HS-5 (cell line): ENCODE results near the gene TBL1XR1.
"Not testable (repeated sequence)": the region's sequence is repeated elsewhere in the genome, so short reads cannot be mapped to it uniquely, and the experiment has no call there.

ENCODE experiments used
- DNase-seq: peaks from one replicate; pipeline ENCODE4 v3.0.0-alpha.2; 2012; ENCODE audit warnings: low read depth

Gene TBL1XR1

DNA sequence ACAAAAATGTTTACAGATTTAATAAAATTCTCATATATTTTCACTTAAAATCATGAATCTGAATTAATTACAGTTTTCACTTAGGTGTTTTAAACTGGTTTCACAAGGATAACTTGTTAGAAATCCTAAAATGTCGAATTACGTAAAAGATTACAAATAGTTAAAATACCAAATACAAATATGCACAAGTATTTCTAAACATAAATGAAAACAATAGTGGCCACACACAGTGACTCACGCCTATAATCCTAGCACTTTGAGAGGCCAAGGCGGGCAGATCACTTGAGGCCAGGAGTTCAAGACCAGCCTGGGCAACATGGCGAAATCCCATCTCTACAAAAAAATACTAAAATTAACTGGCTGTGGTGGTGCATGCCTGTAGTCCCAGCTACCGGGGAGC is 10.9 kb upstream of the TBL1XR1 start:
- DNase-seq: no peak

DNA sequence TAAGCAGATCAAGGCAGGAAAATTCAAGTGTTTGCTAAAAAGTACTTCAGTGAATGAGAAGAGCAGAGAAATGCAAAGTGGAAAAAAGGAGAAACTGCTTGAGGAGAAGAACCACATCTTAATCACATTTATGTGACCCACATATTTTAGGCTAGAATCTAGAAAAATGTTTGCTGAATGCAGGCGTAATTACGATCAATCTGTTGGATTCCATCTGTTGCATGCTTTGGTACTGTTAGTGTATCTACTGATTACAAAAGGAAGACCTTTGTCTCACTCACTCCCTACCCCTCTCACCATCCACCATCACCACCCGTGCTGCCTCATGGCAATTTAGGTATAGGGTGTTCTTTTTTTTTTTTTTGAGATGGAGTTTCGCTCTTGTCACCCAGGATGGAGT is 9.7 kb upstream of the TBL1XR1 start:
- no peak for DNase-seq

GRCh38 chr3:177203689-177204395 is 6.6 kb upstream of the TBL1XR1 start:
- no peak for DNase-seq

DNA sequence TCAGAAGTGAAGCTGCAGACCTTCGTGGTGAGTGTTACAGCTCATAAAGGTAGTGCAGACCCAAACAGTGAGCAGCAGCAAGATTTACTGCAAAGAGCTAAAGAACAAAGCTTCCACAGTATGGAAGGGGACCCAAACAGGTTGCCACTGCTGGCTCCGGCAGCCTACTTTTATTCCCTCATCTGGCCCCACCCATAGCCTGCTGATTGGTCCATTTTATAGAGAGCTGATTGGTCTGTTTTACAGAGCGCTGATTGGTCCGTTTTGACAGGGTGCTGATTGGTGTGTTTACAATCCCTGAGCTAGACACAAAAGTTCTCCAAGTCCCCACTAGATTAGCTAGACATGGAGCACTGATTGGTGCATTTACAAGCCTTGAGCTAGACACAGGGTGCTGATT is 5.7 kb upstream of the TBL1XR1 start:
- DNase-seq: not testable (repeated sequence)

GRCh38 chr3:177201700-177202397 is 4.6 kb upstream of the TBL1XR1 start:
- no peak for DNase-seq

- DNase-seq: no peak
These were observed 2.0 kb upstream of the TBL1XR1 start for GRCh38 chr3:177199206-177199760.

GRCh38 chr3:177197727-177198460 is 612 bp upstream of the TBL1XR1 start:
- DNase-seq: no peak

GRCh38 chr3:177196456-177197040 is 734 bp downstream of the TBL1XR1 start:
- DNase-seq: no peak

GRCh38 chr3:177196008-177196455 is 1.2 kb downstream of the TBL1XR1 start:
- no peak for DNase-seq

DNA sequence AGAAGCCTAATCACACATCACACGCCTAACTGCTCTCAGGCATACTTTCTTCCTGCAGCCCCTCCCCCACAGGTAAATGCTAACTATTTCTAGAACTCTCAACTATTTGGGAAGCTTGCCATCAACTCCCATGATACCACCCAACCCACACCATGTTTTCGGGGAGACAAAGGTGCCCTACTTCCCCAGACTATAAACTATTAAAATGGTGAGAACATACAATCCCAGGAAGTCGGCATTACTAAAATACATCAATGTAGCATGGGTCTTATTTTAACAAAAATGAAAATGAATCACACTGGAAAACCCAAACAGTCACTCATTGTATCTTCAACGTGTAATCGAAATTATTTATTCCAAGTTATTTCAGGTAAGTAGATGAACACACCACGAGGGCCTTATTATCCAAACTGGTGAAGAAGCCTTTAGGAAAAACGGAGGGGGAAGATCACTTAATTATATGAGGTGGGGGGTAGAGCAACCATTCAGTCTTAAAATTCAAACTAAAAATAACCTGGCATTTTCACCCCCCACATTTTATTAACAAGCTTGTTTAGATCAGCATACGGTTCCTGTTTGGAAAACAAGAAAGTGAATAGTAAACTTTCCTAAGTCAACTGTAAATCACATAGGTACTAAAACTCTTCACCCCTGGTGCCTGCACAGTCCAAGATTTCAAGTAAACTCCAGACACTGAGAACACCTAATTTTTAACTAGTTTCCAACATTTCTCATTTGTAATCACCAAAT is 1.9 kb downstream of the TBL1XR1 start:
- DNase-seq: no peak

- no peak for DNase-seq
These were observed 3.0 kb downstream of the TBL1XR1 start for GRCh38 chr3:177194299-177194698.

DNA sequence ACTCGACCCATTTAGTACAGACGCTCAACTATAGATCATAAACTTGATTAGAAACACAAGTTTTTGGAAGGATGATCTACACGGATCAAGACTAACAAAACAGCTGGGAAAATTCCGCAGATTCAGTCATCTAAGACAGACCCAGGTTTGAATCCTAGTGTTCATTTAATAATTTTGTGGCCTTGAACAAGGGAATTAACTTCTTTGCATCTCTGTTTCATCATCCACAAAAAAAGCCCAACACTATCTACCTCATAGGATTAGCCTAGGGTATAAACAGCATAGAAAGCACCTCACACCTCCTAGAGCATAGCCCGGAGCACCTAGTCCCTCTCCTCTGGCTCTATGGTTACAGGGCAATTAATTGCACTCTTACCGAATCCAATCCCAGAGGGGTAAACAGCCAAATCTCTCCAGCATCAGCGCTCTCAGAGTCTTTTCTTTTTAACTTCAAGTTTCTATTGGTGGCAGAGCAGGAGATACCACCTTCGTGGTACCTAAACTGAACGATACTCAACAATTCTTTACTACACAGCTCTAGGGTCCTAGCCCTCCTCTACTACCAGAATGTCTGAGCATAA is 3.5 kb downstream of the TBL1XR1 start:
- no peak for DNase-seq

- not testable (repeated sequence) for DNase-seq
These were observed 4.0 kb downstream of the TBL1XR1 start for GRCh38 chr3:177193275-177193674.

DNA sequence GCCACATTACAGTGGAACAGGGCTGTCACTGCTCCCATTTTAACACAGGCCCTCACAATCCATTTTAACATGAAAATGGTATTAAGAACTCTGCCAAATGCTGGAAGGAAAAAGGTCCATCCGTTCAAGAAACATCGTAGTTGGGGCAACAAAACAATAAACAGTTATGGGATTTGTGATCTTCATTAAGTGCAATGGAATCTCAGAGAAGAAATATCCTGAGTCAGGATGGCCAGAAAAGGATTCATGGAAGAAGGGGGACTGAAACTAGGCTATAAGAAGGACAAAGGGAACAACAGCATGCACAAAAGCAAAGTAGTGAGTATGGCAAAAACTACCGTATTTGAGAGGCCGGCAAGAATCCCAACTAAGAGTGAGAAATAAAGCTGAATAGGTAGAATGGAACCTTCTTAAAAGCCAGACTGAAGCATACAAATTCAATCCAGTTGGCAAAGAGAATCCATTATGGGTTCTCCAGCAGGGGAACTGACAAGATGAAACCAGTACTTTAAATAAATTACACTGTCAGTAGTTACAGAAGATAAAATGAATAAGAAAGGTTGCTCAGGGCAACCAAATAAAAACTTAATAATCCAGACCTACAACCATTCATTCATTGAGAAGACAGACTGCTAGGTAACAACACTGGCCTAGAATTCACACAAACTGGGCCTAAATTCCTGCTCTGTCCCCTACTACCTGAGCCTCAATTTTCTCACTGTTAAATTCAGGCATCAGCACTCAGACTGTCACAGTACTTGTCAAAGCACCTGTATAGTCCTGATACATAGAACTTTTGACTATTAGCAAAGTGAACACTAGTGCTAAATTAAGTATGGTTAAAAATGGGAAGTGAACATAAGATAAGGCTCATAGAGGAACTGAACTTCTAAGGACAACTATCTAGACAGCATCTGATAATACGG is 6.3 kb downstream of the TBL1XR1 start:
- DNase-seq: no peak

DNA sequence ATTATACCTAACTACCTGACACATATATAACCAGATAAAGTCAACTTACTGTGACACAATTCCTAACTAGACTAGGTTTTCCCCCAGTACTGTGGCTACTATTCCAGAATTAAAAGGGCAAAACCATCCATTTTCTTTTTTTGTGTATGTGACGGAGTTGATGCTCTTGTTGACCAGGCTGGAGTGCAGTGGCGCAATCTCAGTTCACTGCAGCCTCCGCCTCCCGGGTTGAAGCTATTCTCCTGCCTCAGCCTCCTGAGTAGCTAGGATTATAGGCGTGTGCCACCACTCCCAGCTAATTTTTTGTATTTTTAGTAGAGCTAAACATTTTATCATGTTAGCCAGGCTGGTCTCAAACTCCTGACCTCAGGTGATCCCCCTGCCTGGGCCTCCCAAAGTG is 7.1 kb downstream of the TBL1XR1 start:
- not testable (repeated sequence) for DNase-seq

DNA sequence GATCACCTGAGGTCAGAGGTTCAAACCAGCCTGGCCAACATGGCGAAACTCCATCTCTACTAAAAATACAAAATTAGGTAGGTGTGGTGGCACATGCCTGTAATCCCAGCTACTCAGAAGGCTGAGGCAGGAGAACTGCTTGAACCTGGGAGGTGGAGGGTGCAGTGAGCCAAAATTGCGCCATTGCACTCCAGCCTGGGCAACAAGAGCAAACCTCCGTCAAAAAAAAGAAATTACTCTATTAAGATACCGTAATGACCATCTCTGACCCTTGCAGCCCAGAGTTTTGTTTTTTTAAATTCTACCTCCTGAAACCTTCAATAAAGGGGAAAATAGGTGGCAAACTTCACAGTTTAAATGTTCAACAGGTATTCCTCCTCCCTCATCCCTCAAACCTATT is 9.0 kb downstream of the TBL1XR1 start:
- not testable (repeated sequence) for DNase-seq

DNA sequence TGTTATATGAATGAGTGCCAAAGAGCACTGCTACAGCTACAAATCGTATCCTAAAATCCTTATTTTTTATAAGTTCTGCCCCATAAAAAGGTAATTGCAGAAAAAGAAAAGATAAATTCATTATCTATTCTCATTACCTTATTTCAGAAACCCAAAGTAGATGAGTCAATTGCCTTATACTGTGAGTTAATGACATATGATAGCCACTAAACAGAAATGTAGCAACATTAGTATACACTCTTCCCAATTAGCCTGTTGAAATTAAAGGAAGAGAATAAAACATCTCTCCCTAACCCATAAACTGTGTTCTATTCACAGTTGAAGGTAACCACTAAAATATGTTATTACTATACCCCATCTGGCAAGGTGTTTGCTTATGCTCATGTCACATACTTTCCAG is 11.0 kb downstream of the TBL1XR1 start:
- DNase-seq: no peak

GRCh38 chr3:177185035-177185574 is 12.2 kb downstream of the TBL1XR1 start:
- no peak for DNase-seq

- DNase-seq: not testable (repeated sequence)
These were observed 12.7 kb downstream of the TBL1XR1 start for GRCh38 chr3:177184602-177185001.

GRCh38 chr3:177182352-177182751 is 14.9 kb downstream of the TBL1XR1 start:
- DNase-seq: no peak
